Esophagus squamous epithelium (tissue), 5 donors: ENCODE data around the gene FERMT3. TPM values are rescaled to one million over a fixed set of nuclear protein-coding genes. Genes with fewer than 3 reads are reported as not detected.
"Not testable (repeated sequence)": the region's sequence is repeated elsewhere in the genome, so short reads cannot be mapped to it uniquely, and the experiment has no call there.

Source experiments
- DNase-seq: peaks from one replicate; lab custom pipeline; 2025; lab: John Stamatoyannopoulos, UW
- H3K27ac ChIP-seq, 4 donors: fragments of 200-600 bp; sonication (generic); one replicate each; pipeline ENCODE4 v1.5.1; 2016 to 2019; ENCODE audit warnings: mild to moderate bottlenecking in 1 of 4
- H3K27me3 ChIP-seq, 4 donors: fragments of 200-600 bp; sonication (generic); 1 replicate in 3 of 4; 2 replicates in 1 of 4; pipeline versions ENCODE4 v1.5.1 to v1.6.0; 2017 to 2021; ENCODE audit warnings: antibody characterized with exemption in 1 of 4
- H3K36me3 ChIP-seq, 3 donors: fragments of 200-600 bp; sonication (generic); one replicate each; pipeline ENCODE4 v1.5.1; 2016 to 2019
- H3K4me1 ChIP-seq, 3 donors: fragments of 200-600 bp; sonication (generic); one replicate each; pipeline ENCODE4 v1.5.1; 2017 to 2019
- H3K4me3 ChIP-seq, 4 donors: fragments of 200-600 bp; sonication (generic); 1 replicate in 3 of 4; 2 replicates in 1 of 4; pipeline ENCODE4 v1.5.1; 2016 to 2019; ENCODE audit warnings: mild to moderate bottlenecking in 2 of 4, moderate library complexity in 1 of 4
- H3K9me3 ChIP-seq, 3 donors: fragments of 200-600 bp; sonication (generic); one replicate each; pipeline ENCODE4 v1.5.1; 2016 to 2019
- CTCF ChIP-seq, 6 experiments: fragments of 450-650 bp in 4 of 6; fragments of 200-600 bp in 2 of 6; sonication (generic) in 2 of 6; IDR thresholded peaks; one replicate each; pipeline ENCODE4 v1.5.1; 2016 to 2019; ENCODE audit warnings: antibody characterized with exemption in 6 of 6, mild to moderate bottlenecking in 4 of 6, moderate library complexity in 4 of 6
- POLR2A ChIP-seq, 4 donors: fragments of 450-650 bp; IDR thresholded peaks; one replicate each; pipeline ENCODE4 v1.6.1; 2017; ENCODE audit warnings: antibody characterized with exemption in 4 of 4, mild to moderate bottlenecking in 4 of 4, moderate library complexity in 3 of 4
- WGBS, 2 donors: methylation state at CpG; one replicate each; pipeline ENCODE4 v1.1.5; 2018; 5-methylcytosine and 5-hydroxymethylcytosine counted together
- intact Hi-C: fragments of 100-400 bp; cut with DNase I; formaldehyde crosslinking; loops from one replicate; pipeline ENCODE4 v1.15.0; 2022
- total RNA-seq, 4 donors: library from RNA; depleted of rRNA; stranded (reverse); fragments of >200 nt; gene quantifications; one replicate each; pipeline ENCODE4 v1.1.0, GENCODE V29; 2016
- donor health status: DM: yes; HTN: yes; CAD: no.

FERMT3 gene
- total RNA-seq = 10 to 100 TPM in 2 of 4 donors, 1 to 10 TPM in 2; 3.8 to 16.9 (median 10.6) TPM

- Histone ChIP-seq H3K4me1 (peaks cover 4 to 52% (median 8%) of the 10 kb centered on the region in 3 donors), H3K9me3 (no peaks in the 10 kb centered on the region), H3K27me3 (no peaks in the 10 kb centered on the region), H3K4me3 (peak within 1 kb of the TSS; percentile 29 to 64 (median 42)), H3K36me3 (peaks cover 13 to 73% (median 18%) of the 10 kb centered on the region in 3 donors), H3K27ac (peak within 1 kb of the TSS; percentile 76 to 89 (median 82))
- 42% methylated on average over 7 of the region's 27 CpGs; no CpG with 5 or more reads in 1 of the 2 donors for WGBS, 2 donors
- intact Hi-C loops = no loop called here
- DNase-seq = no peak
- TF ChIP-seq CTCF (IDR thresholded peaks at IDR 0.05) = peak in 1 of 6 experiments; percentile 7
- TF ChIP-seq POLR2A (IDR thresholded peaks at IDR 0.05) = peak in 1 of 4 donors; percentile 55
Observed at GRCh38 chr11:64206457-64207255, at the start of gene FERMT3. TSS of gene FERMT3 (plus strand) at chr11:64206721. CDS start at chr11:64207365, 644 bp downstream.

- H3K4me1 ChIP-seq = peaks cover 2 to 13% (median 2%) of the 10 kb centered on the region in 3 donors
- no peaks in the 10 kb centered on the region for H3K9me3 ChIP-seq
- no peak overlapping the region for H3K4me3 ChIP-seq
- no peak overlapping the region for H3K27ac ChIP-seq
- H3K36me3 ChIP-seq = peaks cover 0 to 10% (median 0%) of the 10 kb centered on the region in 3 donors
- DNase-seq = no peak
- TF ChIP-seq POLR2A (IDR thresholded peaks at IDR 0.05) = no peak
- TF ChIP-seq CTCF (IDR thresholded peaks at IDR 0.05) = no peak
- intact Hi-C loops = no loop called here
- no peaks in the 10 kb centered on the region for H3K27me3 ChIP-seq
- WGBS, 2 donors = 87 to 91% methylated on average over 15 to 16 of the region's 17 CpGs
Observed at GRCh38 chr11:64157631-64158394, 48.7 kb upstream of the FERMT3 start.

- TF ChIP-seq CTCF (IDR thresholded peaks at IDR 0.05) (no peak), POLR2A (IDR thresholded peaks at IDR 0.05) (no peak)
- DNase-seq = no peak
- peaks cover 0 to 10% (median 0%) of the 10 kb centered on the region in 3 donors for H3K36me3 ChIP-seq
- WGBS, 2 donors = 89 to 95% methylated on average over 6 to 10 of the region's 10 CpGs
- intact Hi-C loops = no loop called here
- no peak overlapping the region for H3K4me3 ChIP-seq
- no peak overlapping the region for H3K27ac ChIP-seq
- peaks cover 11 to 28% (median 12%) of the 10 kb centered on the region in 3 donors for H3K4me1 ChIP-seq
- no peaks in the 10 kb centered on the region for H3K9me3 ChIP-seq
- H3K27me3 ChIP-seq = no peaks in the 10 kb centered on the region
Observed at GRCh38 chr11:64161037-64161436, 45.5 kb upstream of the FERMT3 start.

GRCh38 chr11:64162769-64163168, 43.8 kb upstream of the FERMT3 start:
- DNase-seq, H3K9me3 ChIP-seq, H3K4me3 ChIP-seq, intact Hi-C loops, H3K27me3 ChIP-seq, H3K36me3 ChIP-seq, H3K27ac ChIP-seq: not testable (repeated sequence)
- WGBS, 2 donors = 83 to 89% methylated on average over 14 to 16 of the region's 16 CpGs
- peaks cover 18 to 45% (median 20%) of the 10 kb centered on the region in 3 donors for H3K4me1 ChIP-seq

GRCh38 chr11:64163951-64164350, 42.6 kb upstream of the FERMT3 start:
- peaks cover 18 to 46% (median 20%) of the 10 kb centered on the region in 3 donors for H3K4me1 ChIP-seq
- no peak overlapping the region for H3K27ac ChIP-seq
- no peak for TF ChIP-seq POLR2A (IDR thresholded peaks at IDR 0.05)
- no peak for TF ChIP-seq CTCF (IDR thresholded peaks at IDR 0.05)
- intact Hi-C loops = no loop called here
- H3K36me3 ChIP-seq = peaks cover 0 to 4% (median 0%) of the 10 kb centered on the region in 3 donors
- WGBS, 2 donors = 88 to 89% methylated on average over 4 to 5 of the region's 5 CpGs
- DNase-seq = no peak
- H3K27me3 ChIP-seq = no peaks in the 10 kb centered on the region
- H3K4me3 ChIP-seq = no peak overlapping the region
- H3K9me3 ChIP-seq = no peaks in the 10 kb centered on the region
